IMR-90 (cell line): ENCODE data around the gene COIL. TPM values are rescaled to one million over a fixed set of nuclear protein-coding genes. Genes with fewer than 3 reads are reported as not detected.
A peak's percentile ranks its signal among the peaks of the same experiment; 100 is the strongest.

ENCODE experiments used
- ATAC-seq: fragments of 200-7000 bp; cut with Tn5 transposase; 2 replicates; pipeline ENCODE4 v1.9.1; 2020; ENCODE audit warnings: low read depth, mild to moderate bottlenecking, moderate library complexity
- BruUV-seq: library from RNA; stranded (reverse); fragments of 400-500 nt; replicated peaks from 2 replicates; lab custom pipeline; 2021; lab: Mats Ljungman, UMichigan
- CTCF ChIA-PET: fragments of 300-600 bp; formaldehyde crosslinking; extraction: SDS; loops from one replicate; lab custom pipeline; 2021; ENCODE audit warnings: antibody characterized with exemption; lab: Yijun Ruan, JAX
- POLR2A ChIA-PET: fragments of 300-600 bp; sonication (Branson Sonifier 250); formaldehyde crosslinking; loops from one replicate; lab custom pipeline; 2022; ENCODE audit warnings: antibody characterized with exemption; ENCODE audit not compliant: unreplicated experiment; lab: Charles Lee
- DNase-seq: peaks from one replicate; pipeline ENCODE4 v3.0.0; 2013
- H2AFZ ChIP-seq: replicated peaks from 2 replicates; pipeline ENCODE3; 2013; ENCODE audit warnings: low read length, mild to moderate bottlenecking; ENCODE audit not compliant: poor library complexity
- H2AK5ac ChIP-seq: 2 replicates; pipeline ENCODE4 v1.6.1; 2013; ENCODE audit warnings: low read depth, low read length, inconsistent platforms
- H2AK9ac ChIP-seq: replicated peaks from 2 replicates; pipeline ENCODE3; 2013; ENCODE audit warnings: mild to moderate bottlenecking, low read depth, low read length, moderate library complexity; ENCODE audit not compliant: poor library complexity
- H2BK120ac ChIP-seq: 2 replicates; pipeline ENCODE4 v1.6.1; 2013; ENCODE audit warnings: low read depth, low read length, inconsistent platforms
- H2BK15ac ChIP-seq: 3 replicates; pipeline ENCODE4 v1.6.1; 2013; ENCODE audit warnings: low read depth, low read length, inconsistent platforms
- H2BK20ac ChIP-seq: 2 replicates; pipeline ENCODE4 v1.6.1; 2013; ENCODE audit warnings: low read depth, mild to moderate bottlenecking, inconsistent platforms, low read length, moderate library complexity
- H2BK5ac ChIP-seq: 2 replicates; pipeline ENCODE4 v1.6.1; 2013; ENCODE audit warnings: mild to moderate bottlenecking, low read depth, low read length, inconsistent platforms; ENCODE audit not compliant: poor library complexity, severe bottlenecking
- H3K14ac ChIP-seq: replicated peaks from 2 replicates; pipeline ENCODE4 v1.6.1; 2013; ENCODE audit warnings: low read depth, low read length, inconsistent platforms
- H3K18ac ChIP-seq: 2 replicates; pipeline ENCODE4 v1.6.1; 2013; ENCODE audit warnings: low read depth, low read length, control low read depth
- H3K23ac ChIP-seq: 2 replicates; pipeline ENCODE4 v1.6.1; 2013; ENCODE audit warnings: low read depth, low read length, inconsistent platforms
- H3K27ac ChIP-seq: 2 replicates; pipeline ENCODE4 v1.5.1; 2013; ENCODE audit warnings: mild to moderate bottlenecking, control low read depth, low read length; ENCODE audit not compliant: insufficient read depth
- H3K27me3 ChIP-seq: 2 replicates; pipeline ENCODE4 v1.6.1; 2013; ENCODE audit warnings: low read length; ENCODE audit not compliant: control insufficient read depth, insufficient read depth
- H3K36me3 ChIP-seq: 2 replicates; pipeline ENCODE4 v1.6.1; 2013; ENCODE audit warnings: low read length, mixed read lengths; ENCODE audit not compliant: control insufficient read depth, insufficient read depth
- H3K4ac ChIP-seq: 2 replicates; pipeline ENCODE4 v1.6.1; 2013; ENCODE audit warnings: low read depth, low read length, inconsistent platforms
- H3K4me1 ChIP-seq: 2 replicates; pipeline ENCODE4 v1.6.1; 2013; ENCODE audit warnings: low read length, mixed read lengths; ENCODE audit not compliant: control insufficient read depth, insufficient read depth
- H3K4me2 ChIP-seq: 2 replicates; pipeline ENCODE4 v1.6.1; 2013; ENCODE audit warnings: low read depth, mild to moderate bottlenecking, control low read depth, low read length, moderate library complexity
- H3K4me3 ChIP-seq: 2 replicates; pipeline ENCODE4 v1.5.1; 2013; ENCODE audit warnings: low read depth, mild to moderate bottlenecking, control low read depth, low read length, moderate library complexity; ENCODE audit not compliant: insufficient read depth
- H3K56ac ChIP-seq: 2 replicates; pipeline ENCODE4 v1.6.1; 2013; ENCODE audit warnings: low read length, inconsistent platforms; ENCODE audit not compliant: insufficient read depth; ENCODE audit errors: extremely low read depth
- H3K79me1 ChIP-seq, 2 experiments: 2 replicates each; pipeline ENCODE4 v1.6.1; 2013; ENCODE audit warnings: low read length in 2 of 2, inconsistent platforms in 1 of 2, low read depth in 1 of 2
- H3K9ac ChIP-seq: 2 replicates; pipeline ENCODE4 v1.6.1; 2013; ENCODE audit warnings: low read depth, low read length, control low read depth
- H3K9me1 ChIP-seq: 2 replicates; pipeline ENCODE4 v1.6.1; 2013; ENCODE audit warnings: low read length, inconsistent platforms; ENCODE audit not compliant: insufficient read depth
- H3K9me3 ChIP-seq: 2 replicates; pipeline ENCODE4 v1.6.1; 2013; ENCODE audit warnings: low read length; ENCODE audit not compliant: control insufficient read depth, insufficient read depth
- H4K20me1 ChIP-seq: 2 replicates; pipeline ENCODE4 v1.6.1; 2013; ENCODE audit warnings: low read length, inconsistent platforms; ENCODE audit not compliant: insufficient read depth
- H4K5ac ChIP-seq: 2 replicates; pipeline ENCODE4 v1.6.1; 2013; ENCODE audit warnings: mild to moderate bottlenecking, low read depth, low read length, control low read depth
- H4K8ac ChIP-seq, 2 experiments: 2 replicates each; pipeline ENCODE4 v1.6.1; 2013; ENCODE audit warnings: low read depth in 2 of 2, low read length in 2 of 2, control low read depth in 1 of 2, inconsistent platforms in 1 of 2
- H4K91ac ChIP-seq: 2 replicates; pipeline ENCODE4 v1.6.1; 2013; ENCODE audit warnings: low read depth, low read length, inconsistent platforms; ENCODE audit not compliant: insufficient read depth
- MAFK ChIP-seq: IDR thresholded peaks from 2 replicates; pipeline ENCODE4 v1.6.1; 2012; ENCODE audit warnings: low read depth, low read length, improper control_type of control experiment
- MAZ ChIP-seq: IDR thresholded peaks from 2 replicates; pipeline ENCODE4 v1.6.1; 2012; ENCODE audit warnings: low read depth, mild to moderate bottlenecking, low read length, improper control_type of control experiment, moderate library complexity, borderline replicate concordance
- NFE2L2 ChIP-seq: fragments of 150-350 bp; IDR thresholded peaks from 2 replicates; pipeline ENCODE4 v1.6.1; 2016; ENCODE audit warnings: low read depth, mild to moderate bottlenecking, low read length
- WGBS, 2 experiments: methylation state at CpG; one replicate each; pipeline versions ENCODE4 v1.1.5 to v1.1.7; 2013; ENCODE audit warnings: missing lambda C conversion rate in 2 of 2; ENCODE audit not compliant: insufficient read length in 1 of 2; ENCODE audit errors: extremely low coverage in 2 of 2; 5-methylcytosine and 5-hydroxymethylcytosine counted together
- dilution Hi-C: fragments of 300-500 bp; cut with HindIII; formaldehyde crosslinking; loops from one replicate; pipeline ENCODE4 v1.14.3; 2018; ENCODE audit warnings: low sequenced_read_pairs; ENCODE audit not compliant: unreplicated experiment
- in situ Hi-C: fragments of 300-500 bp; cut with MboI; formaldehyde crosslinking; loops from 3 replicates; pipeline ENCODE4 v1.14.3; 2019; ENCODE audit warnings: low sequenced_read_pairs, inconsistent platforms, mixed read lengths
- intact Hi-C: fragments of 100-400 bp; cut with micrococcal nuclease; formaldehyde crosslinking; loops from 2 replicates; pipeline ENCODE4 v1.10.0; 2022
- polyA plus RNA-seq, 3 experiments: library from polyadenylated mRNA; depleted of rRNA; stranded (reverse); fragments of >200 nt; gene quantifications; 2 replicates each; pipeline ENCODE4 v1.2.3, GENCODE V29; 2012; ENCODE audit warnings: low replicate concordance in 1 of 3
- total RNA-seq: library from RNA; depleted of rRNA; stranded (reverse); fragments of >200 nt; gene quantifications from 2 replicates; pipeline ENCODE4 v1.2.3, GENCODE V29; 2012

Gene COIL
- total and polyA plus RNA-seq, 2 of the 4 experiments (the other 2 are of a cell fraction) = 5.2 to 13.3 TPM

GRCh38 chr17:56987283-56987834 is 26.5 kb upstream of the COIL start:
- Histone ChIP-seq H4K20me1 (no peaks in the 10 kb centered on the region), H3K9ac (no peak overlapping the region), H3K4me1 (no peaks in the 10 kb centered on the region), H3K14ac (no peak overlapping the region), H2BK5ac (no peak overlapping the region), H3K9me1 (no peaks in the 10 kb centered on the region), H3K36me3 (peaks cover 9% of the 10 kb centered on the region; the same call in 1 of the 2 replicates), H3K79me1 (no peaks in the 10 kb centered on the region), H3K4me2 (no peak overlapping the region), H3K27me3 (no peaks in the 10 kb centered on the region), H2BK120ac (no peak overlapping the region), H2BK15ac (no peak overlapping the region), H4K5ac (no peak overlapping the region), H2AFZ (no peak overlapping the region), H2AK5ac (no peak overlapping the region), H3K4ac (no peak overlapping the region), H3K9me3 (no peaks in the 10 kb centered on the region), H2AK9ac (no peak overlapping the region), H3K4me3 (no peak overlapping the region), H3K23ac (no peak overlapping the region), H3K18ac (no peak overlapping the region), H4K91ac (no peak overlapping the region), H4K8ac (no peak overlapping the region), H3K56ac (no peak overlapping the region), H3K27ac (no peak overlapping the region), H2BK20ac (no peak overlapping the region)
- no TSS peak for BruUV-seq
- CTCF ChIA-PET = no interaction called here
- intact Hi-C loops (no loop called here), dilution Hi-C loops (no loop called here), in situ Hi-C loops (no loop called here)
- TF ChIP-seq NFE2L2 = no peak
- no peak for TF ChIP-seq MAZ
- peak; percentile 48 for TF ChIP-seq MAFK
- DNase-seq = no peak
- POLR2A ChIA-PET = no interaction called here
- no peak for ATAC-seq
- no CpG with 5 or more reads among the region's 11 CpGs for WGBS, 2 experiments
